Activated naive CD4-positive, alpha-beta T cell treated with anti-CD3 and anti-CD28 coated beads, Interleukin-2, amount 10 ng/mL, durations not matched to agents 7 days and 5 days (primary cell): ENCODE results near the gene PDCD4.
"Not testable (repeated sequence)": the region's sequence is repeated elsewhere in the genome, so short reads cannot be mapped to it uniquely, and the experiment has no call there.

ENCODE experiments used
- CTCF ChIA-PET: fragments of 350-600 bp; sonication (Branson Sonifier 250); formaldehyde crosslinking; loops from one replicate; lab custom pipeline; 2021; ENCODE audit warnings: antibody characterized with exemption; lab: Charles Lee
- DNase-seq: peaks from one replicate; pipeline ENCODE4 v3.0.0-alpha.2; 2020
- H3K27ac Mint-ChIP-seq: one replicate; pipeline ENCODE4 v1.8.0; 2021; ENCODE audit warnings: mild to moderate bottlenecking, moderate library complexity, mixed read lengths
- H3K27me3 Mint-ChIP-seq: one replicate; pipeline ENCODE4 v1.8.0; 2021; ENCODE audit warnings: mild to moderate bottlenecking, mixed read lengths
- H3K36me3 Mint-ChIP-seq: one replicate; pipeline ENCODE4 v1.8.0; 2021; ENCODE audit warnings: mixed read lengths
- H3K4me1 Mint-ChIP-seq: one replicate; pipeline ENCODE4 v1.8.0; 2021; ENCODE audit warnings: mixed read lengths
- H3K4me3 Mint-ChIP-seq: one replicate; pipeline ENCODE4 v1.8.0; 2021; ENCODE audit warnings: mild to moderate bottlenecking, moderate library complexity, mixed read lengths
- H3K9me3 Mint-ChIP-seq: one replicate; pipeline ENCODE4 v1.8.0; 2021; ENCODE audit warnings: mixed read lengths

PDCD4 gene

GRCh38 chr10:110860576-110861241, 11.0 kb upstream of the PDCD4 start:
- CTCF ChIA-PET, result interaction anchor here (0.6 to 1.7 kb wide), 7 partner anchors 12 to 86 kb away, joined by 3 to 7 read pairs (median 3); no protein-coding TSS in a partner anchor
- Mint-ChIP-seq H3K27me3 (no peaks in the 10 kb centered on the region), H3K36me3 (peaks cover 8% of the 10 kb centered on the region), H3K4me1 (peaks cover 91% of the 10 kb centered on the region), H3K27ac (peak overlapping the region; percentile 95), H3K9me3 (peaks cover 4% of the 10 kb centered on the region), H3K4me3 (peak overlapping the region; percentile 2)
- peak; percentile 71 for DNase-seq

GRCh38 chr10:110861476-110861875, 10.3 kb upstream of the PDCD4 start:
- Mint-ChIP-seq H3K27ac (peak overlapping the region; percentile 95), H3K4me3 (no peak overlapping the region), H3K4me1 (peaks cover 94% of the 10 kb centered on the region), H3K27me3 (no peaks in the 10 kb centered on the region), H3K9me3 (no peaks in the 10 kb centered on the region), H3K36me3 (peaks cover 8% of the 10 kb centered on the region)
- CTCF ChIA-PET, result interaction anchor here (0.6 to 1.7 kb wide), 6 partner anchors 11 to 87 kb away, joined by 3 to 7 read pairs (median 3); no protein-coding TSS in a partner anchor
- no peak for DNase-seq

DNA sequence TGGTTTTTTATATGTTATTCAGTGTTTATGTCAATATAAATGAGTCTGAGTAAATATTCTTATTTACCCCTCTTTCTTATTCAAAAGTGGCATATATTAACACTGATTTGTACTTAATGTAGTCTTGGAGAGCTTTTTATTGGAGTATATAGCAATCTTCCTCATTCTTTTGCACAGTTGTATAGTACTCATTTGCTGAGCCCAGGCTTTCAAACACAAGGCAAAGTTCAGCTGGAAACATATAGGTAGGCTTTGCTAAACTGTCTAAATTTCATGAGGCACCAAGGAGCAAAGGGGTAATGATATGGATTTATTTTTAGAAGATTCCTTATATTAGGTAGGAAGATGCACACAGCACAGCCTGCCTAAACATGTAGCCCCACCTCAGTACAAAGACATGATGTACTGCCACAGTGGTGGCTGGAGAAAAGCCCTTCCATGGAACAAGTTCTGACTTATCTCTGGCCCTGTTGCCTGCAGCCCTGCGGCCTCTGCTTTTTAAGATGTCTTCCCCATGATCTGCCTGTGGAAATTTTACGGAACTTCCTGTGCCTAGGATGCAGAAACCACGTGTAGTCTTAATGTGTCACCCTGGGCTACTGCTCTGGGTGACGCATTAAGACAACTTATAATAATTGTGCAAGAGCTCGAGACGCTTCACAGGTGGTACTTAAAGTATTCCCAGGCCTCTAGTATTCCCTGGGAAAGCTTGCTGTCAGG, 9.6 kb upstream of the PDCD4 start:
- DNase-seq, result no peak
- Mint-ChIP-seq H3K9me3 (no peaks in the 10 kb centered on the region), H3K4me3 (no peak overlapping the region), H3K27ac (peak overlapping the region; percentile 59), H3K27me3 (no peaks in the 10 kb centered on the region), H3K36me3 (peaks cover 8% of the 10 kb centered on the region), H3K4me1 (peaks cover 100% of the 10 kb centered on the region)
- CTCF ChIA-PET, result interaction anchor here (1.3 to 1.4 kb wide), 3 partner anchors 32 to 87 kb away, joined by 3 to 4 read pairs (median 3); no protein-coding TSS in a partner anchor

GRCh38 chr10:110862961-110863360, 8.8 kb upstream of the PDCD4 start:
- no peak overlapping the region for H3K4me3 Mint-ChIP-seq
- no peaks in the 10 kb centered on the region for H3K9me3 Mint-ChIP-seq
- no peak for DNase-seq
- peaks cover 8% of the 10 kb centered on the region for H3K36me3 Mint-ChIP-seq
- peak overlapping the region; percentile 93 for H3K27ac Mint-ChIP-seq
- H3K4me1 Mint-ChIP-seq, result peaks cover 100% of the 10 kb centered on the region
- no peaks in the 10 kb centered on the region for H3K27me3 Mint-ChIP-seq
- CTCF ChIA-PET, result no interaction called here

- DNase-seq, result no peak
- no peak overlapping the region for H3K4me3 Mint-ChIP-seq
- peaks cover 8% of the 10 kb centered on the region for H3K36me3 Mint-ChIP-seq
- CTCF ChIA-PET, result no interaction called here
- H3K9me3 Mint-ChIP-seq, result no peaks in the 10 kb centered on the region
- peak overlapping the region; percentile 93 for H3K27ac Mint-ChIP-seq
- no peaks in the 10 kb centered on the region for H3K27me3 Mint-ChIP-seq
- peaks cover 100% of the 10 kb centered on the region for H3K4me1 Mint-ChIP-seq
Measured at GRCh38 chr10:110863361-110863760, 8.4 kb upstream of the PDCD4 start.

- DNase-seq, result no peak
- H3K4me1 Mint-ChIP-seq, result peaks cover 100% of the 10 kb centered on the region
- CTCF ChIA-PET, result interaction anchor here (1.2 kb wide), 2 partner anchors 11 to 29 kb away, joined by 3 to 5 read pairs; no protein-coding TSS in a partner anchor
- H3K9me3 Mint-ChIP-seq, result no peaks in the 10 kb centered on the region
- peaks cover 8% of the 10 kb centered on the region for H3K36me3 Mint-ChIP-seq
- peak overlapping the region; percentile 93 for H3K27ac Mint-ChIP-seq
- no peak overlapping the region for H3K4me3 Mint-ChIP-seq
- no peaks in the 10 kb centered on the region for H3K27me3 Mint-ChIP-seq
Measured at GRCh38 chr10:110863956-110864355, 7.8 kb upstream of the PDCD4 start.

GRCh38 chr10:110864662-110865140, 7.0 kb upstream of the PDCD4 start:
- Mint-ChIP-seq H3K4me3 (peak overlapping the region; percentile 66), H3K27me3 (no peaks in the 10 kb centered on the region)
- CTCF ChIA-PET, result interaction anchor here (0.8 to 1.6 kb wide), 4 partner anchors 9 to 91 kb away, joined by 3 to 6 read pairs (median 4); no protein-coding TSS in a partner anchor

DNA sequence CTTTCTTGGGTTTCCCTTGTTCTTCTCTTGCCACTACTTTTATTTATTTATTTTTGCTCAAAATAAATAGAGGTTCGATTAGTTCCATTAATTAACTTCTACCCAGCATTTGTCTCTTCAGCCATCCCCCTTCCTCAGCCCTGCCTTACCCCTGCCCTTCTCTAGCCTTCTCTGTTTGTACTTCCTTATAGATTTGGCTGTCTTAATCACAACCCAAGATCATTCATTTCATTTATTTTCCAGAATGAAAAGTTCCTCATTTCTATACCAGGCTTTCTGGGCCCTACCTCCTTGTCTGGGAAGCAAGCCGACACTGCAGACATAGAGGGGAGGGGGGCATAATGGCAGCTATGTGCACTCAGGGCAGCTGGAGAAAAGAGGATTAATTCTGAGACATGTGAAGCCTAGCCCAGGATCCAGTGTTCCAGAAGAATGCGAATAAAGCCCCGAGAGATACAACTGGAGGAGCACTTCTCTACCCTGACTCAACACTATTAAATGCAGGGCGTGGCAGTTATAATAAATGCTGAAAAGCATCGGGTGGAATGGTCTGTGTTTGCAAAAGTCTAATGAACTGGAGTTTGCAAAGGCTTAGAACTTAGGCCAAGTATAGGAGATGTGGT, 6.4 kb upstream of the PDCD4 start:
- CTCF ChIA-PET, result interaction anchor here (0.8 to 1.6 kb wide), 5 partner anchors 8 to 91 kb away, joined by 3 to 6 read pairs (median 3); no protein-coding TSS in a partner anchor
- Mint-ChIP-seq H3K4me1 (peaks cover 100% of the 10 kb centered on the region), H3K4me3 (peak overlapping the region; percentile 66), H3K27me3 (no peaks in the 10 kb centered on the region), H3K36me3 (peaks cover 18% of the 10 kb centered on the region), H3K27ac (peak overlapping the region; percentile 93), H3K9me3 (no peaks in the 10 kb centered on the region)
- no peak for DNase-seq

More at GRCh38 chr10:110864662-110865140, 7.0 kb upstream of the PDCD4 start:
- DNase-seq, result peak; percentile 71
- Mint-ChIP-seq H3K9me3 (no peaks in the 10 kb centered on the region), H3K4me1 (peaks cover 100% of the 10 kb centered on the region), H3K27ac (peak overlapping the region; percentile 93), H3K36me3 (peaks cover 15% of the 10 kb centered on the region)

DNA sequence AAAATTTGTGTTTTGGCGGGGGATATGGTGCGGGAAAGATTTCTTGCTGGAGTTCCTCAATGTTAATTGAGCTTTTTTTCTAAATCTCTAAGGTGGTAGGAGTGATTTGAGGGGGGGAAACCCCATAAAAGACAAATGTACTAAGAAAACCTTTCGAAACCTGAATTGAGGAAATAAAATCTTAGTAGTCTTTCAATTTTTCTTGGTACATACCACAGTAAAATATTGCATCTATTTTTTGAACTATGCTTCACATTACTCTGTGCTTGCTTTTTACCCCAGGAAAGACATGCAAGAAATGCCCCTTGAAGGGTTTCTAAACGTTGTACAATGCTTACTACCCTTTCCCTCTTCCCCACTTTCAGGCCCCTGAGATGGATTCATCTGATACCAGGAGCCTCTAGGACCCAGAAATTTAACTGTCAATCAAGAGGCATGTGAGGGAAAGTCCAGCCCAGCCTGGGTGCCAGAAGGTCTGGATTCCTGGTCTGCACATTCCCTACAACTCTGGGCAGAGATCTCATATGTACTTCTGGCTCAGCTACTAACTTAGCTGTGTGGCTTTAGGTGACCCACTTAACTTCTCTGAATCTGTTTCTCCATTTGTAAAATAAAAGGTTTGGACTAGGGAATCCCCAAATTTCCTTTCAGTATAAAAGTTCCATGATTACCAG, 5.8 kb upstream of the PDCD4 start:
- Mint-ChIP-seq H3K4me3 (peak overlapping the region; percentile 66), H3K4me1 (peaks cover 100% of the 10 kb centered on the region), H3K27ac (peak overlapping the region; percentile 93), H3K9me3 (no peaks in the 10 kb centered on the region), H3K36me3 (peaks cover 24% of the 10 kb centered on the region), H3K27me3 (no peaks in the 10 kb centered on the region)
- CTCF ChIA-PET, result interaction anchor here (1.2 to 2.7 kb wide), 3 partner anchors 7 to 62 kb away, joined by 3 to 11 read pairs (median 6); no protein-coding TSS in a partner anchor
- no peak for DNase-seq

DNA sequence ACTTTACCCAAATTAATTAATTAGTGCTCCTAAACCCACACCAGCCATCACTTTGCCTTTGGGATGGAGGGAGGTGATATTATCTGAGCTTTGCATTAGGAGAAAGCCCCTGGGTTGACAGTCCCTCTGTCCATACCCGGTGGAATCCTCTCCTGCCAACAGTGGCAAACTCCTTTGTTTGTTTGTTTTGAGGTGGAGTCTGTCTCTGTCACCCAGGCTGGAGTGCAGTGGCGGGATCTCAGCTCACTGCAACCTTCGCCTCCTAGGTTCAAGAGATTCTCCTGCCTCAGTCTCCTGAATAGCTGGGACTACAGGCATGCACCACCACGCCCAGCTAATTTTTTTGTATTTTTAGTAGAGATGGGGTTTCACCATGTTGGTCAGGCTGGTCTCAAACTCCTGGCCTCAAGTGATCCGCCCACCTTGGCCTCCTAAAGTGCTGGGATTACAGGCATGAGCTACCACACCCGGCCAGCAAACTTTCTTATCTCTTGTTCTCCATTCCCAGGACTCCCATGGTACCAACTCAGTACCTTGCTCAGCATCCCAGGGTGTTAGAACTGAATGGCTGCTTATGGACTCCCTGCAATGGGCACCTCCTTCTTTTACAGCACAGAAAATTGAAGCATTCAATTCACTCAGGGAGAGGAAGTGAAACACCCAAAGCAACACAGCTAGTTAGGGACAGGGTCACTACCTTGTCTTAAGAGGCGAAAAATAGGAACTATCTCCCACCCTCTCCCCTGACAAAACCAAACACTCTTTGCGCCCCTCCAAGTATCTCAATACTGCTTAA, 4.5 kb upstream of the PDCD4 start:
- not testable (repeated sequence) for DNase-seq, H3K27me3 Mint-ChIP-seq, H3K9me3 Mint-ChIP-seq, H3K4me3 Mint-ChIP-seq
- H3K36me3 Mint-ChIP-seq, result peaks cover 24% of the 10 kb centered on the region
- H3K27ac Mint-ChIP-seq, result peak overlapping the region; percentile 94
- H3K4me1 Mint-ChIP-seq, result peaks cover 94% of the 10 kb centered on the region
- CTCF ChIA-PET, result interaction anchor here (0.7 to 2.7 kb wide), 5 partner anchors 9 to 688 kb away, joined by 3 to 11 read pairs (median 3); no protein-coding TSS in a partner anchor

DNA sequence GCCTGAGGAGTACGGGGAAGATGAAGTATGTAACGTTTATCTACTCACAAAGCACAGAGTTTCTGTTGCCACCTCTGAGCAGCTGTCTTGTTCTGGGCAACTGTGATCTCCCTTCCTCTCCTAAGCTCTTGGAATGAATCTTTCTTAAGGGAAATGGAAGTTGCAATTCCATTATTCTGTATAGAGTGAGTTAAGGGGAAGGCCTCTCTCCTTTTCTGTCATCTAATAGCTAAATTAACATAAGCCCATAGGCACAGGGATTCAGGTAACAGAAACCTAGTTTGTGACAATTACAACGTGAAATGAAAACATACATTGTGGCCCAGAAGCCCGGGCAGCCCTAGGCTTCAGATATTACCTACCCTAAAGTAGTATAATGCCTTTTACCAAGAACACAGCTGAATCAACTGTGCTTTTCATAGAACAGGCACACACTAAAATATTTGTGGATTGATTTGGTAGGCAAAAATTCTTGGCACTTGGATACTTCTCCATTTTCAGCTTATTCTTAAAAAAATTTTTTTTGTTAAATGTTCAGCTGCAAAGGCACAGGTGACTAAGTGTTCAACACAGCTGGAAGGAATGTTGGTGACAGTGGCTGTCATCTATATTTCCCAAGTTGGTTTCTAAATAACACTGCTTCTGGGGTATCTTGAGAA, 3.8 kb upstream of the PDCD4 start:
- Mint-ChIP-seq H3K27ac (peak overlapping the region; percentile 94), H3K27me3 (no peaks in the 10 kb centered on the region), H3K4me3 (no peak overlapping the region), H3K4me1 (peaks cover 86% of the 10 kb centered on the region), H3K9me3 (no peaks in the 10 kb centered on the region), H3K36me3 (peaks cover 26% of the 10 kb centered on the region)
- CTCF ChIA-PET, result interaction anchor here (0.8 to 2.7 kb wide), 5 partner anchors 10 to 64 kb away, joined by 3 to 11 read pairs (median 3); no protein-coding TSS in a partner anchor
- DNase-seq, result no peak

DNA sequence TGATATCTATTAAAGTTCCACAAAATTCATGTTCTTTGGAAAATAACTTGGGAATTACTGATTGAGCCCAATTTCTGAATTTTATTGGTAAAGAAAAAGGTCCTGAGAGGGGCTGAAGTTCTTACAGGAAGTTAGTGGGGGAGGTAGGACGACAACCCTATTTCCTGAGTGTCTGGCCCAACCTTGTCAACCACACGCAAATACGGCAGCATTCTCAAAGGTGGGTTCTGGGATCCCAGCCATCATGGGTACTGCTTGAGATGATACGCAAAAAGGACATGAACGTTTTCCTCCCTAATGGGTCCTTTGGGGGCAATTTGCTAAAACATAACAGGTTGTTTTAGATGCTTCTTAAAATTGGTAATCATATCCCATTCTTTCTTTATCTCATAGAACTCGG, 2.7 kb upstream of the PDCD4 start:
- H3K27me3 Mint-ChIP-seq, result no peaks in the 10 kb centered on the region
- peak; percentile 47 for DNase-seq
- H3K4me1 Mint-ChIP-seq, result peaks cover 83% of the 10 kb centered on the region
- H3K9me3 Mint-ChIP-seq, result no peaks in the 10 kb centered on the region
- peak overlapping the region; percentile 94 for H3K27ac Mint-ChIP-seq
- peaks cover 23% of the 10 kb centered on the region for H3K36me3 Mint-ChIP-seq
- H3K4me3 Mint-ChIP-seq, result peak overlapping the region; percentile 89
- CTCF ChIA-PET, result no interaction called here
